NCI-H526 (cell line): Measurements from ENCODE around the gene NUP210L.

Experiments used
- DNase-seq, 2 experiments: peaks; one replicate each; lab custom pipeline; 2025; lab: John Stamatoyannopoulos, UW

NUP210L gene

GRCh38 chr1:154154534-154155191, at the start of gene NUP210L:
NUP210L (minus strand) TSS chr1:154155073.
- DNase-seq, result peak in 1 of 2 experiments; percentile 12

- DNase-seq, result peak in 1 of 2 experiments; percentile 48
Observed at GRCh38 chr1:154199563-154199879, 44.6 kb upstream of the NUP210L start.

- DNase-seq, result peak; percentile 68 to 90
Observed at GRCh38 chr1:154198756-154199562, 44.1 kb upstream of the NUP210L start.

GRCh38 chr1:154193821-154194220, 38.9 kb upstream of the NUP210L start:
- DNase-seq, result no peak

- DNase-seq, result no peak
Observed at GRCh38 chr1:154192476-154192875, 37.6 kb upstream of the NUP210L start.

GRCh38 chr1:154191990-154192461, 37.2 kb upstream of the NUP210L start, which contains the start of gene TPM3:
TPM3 (minus strand) TSS chr1:154192100; CDS start chr1:154192018, 82 bp downstream.
- no peak for DNase-seq

- no peak for DNase-seq
Observed at GRCh38 chr1:154190550-154190949, 35.7 kb upstream of the NUP210L start.

- peak in 1 of 2 experiments; percentile 26 for DNase-seq
Observed at GRCh38 chr1:154186852-154187501, 32.1 kb upstream of the NUP210L start.

GRCh38 chr1:154186177-154186576, 31.3 kb upstream of the NUP210L start:
- DNase-seq, result peak; percentile 51 to 77

- peak; percentile 99 to 100 for DNase-seq
Observed at GRCh38 chr1:154183046-154183915, 28.4 kb upstream of the NUP210L start.

- peak; percentile 73 to 84 for DNase-seq
Observed at GRCh38 chr1:154182344-154183045, 27.6 kb upstream of the NUP210L start.

GRCh38 chr1:154181944-154182343, 27.1 kb upstream of the NUP210L start:
- no peak for DNase-seq

- DNase-seq, result no peak
Observed at GRCh38 chr1:154179946-154180687, 25.2 kb upstream of the NUP210L start.

GRCh38 chr1:154178911-154179811, 24.3 kb upstream of the NUP210L start:
- no peak for DNase-seq

- DNase-seq, result no peak
Observed at GRCh38 chr1:154178013-154178412, 23.1 kb upstream of the NUP210L start.

- no peak for DNase-seq
Observed at GRCh38 chr1:154176337-154176736, 21.5 kb upstream of the NUP210L start.

- no peak for DNase-seq
Observed at GRCh38 chr1:154174654-154175053, 19.8 kb upstream of the NUP210L start.

GRCh38 chr1:154171880-154172279, 17.0 kb upstream of the NUP210L start:
- DNase-seq, result no peak

GRCh38 chr1:154171223-154171583, 16.3 kb upstream of the NUP210L start:
- no peak for DNase-seq
